ENCODE measurements around the gene SRMS.
"Not testable (repeated sequence)": the region's sequence is repeated elsewhere in the genome, so short reads cannot be mapped to it uniquely, and the experiment has no call there.

Gene SRMS

GRCh38 chr20:63578224-63579016 is 30.9 kb upstream of the SRMS start:
- DNase-seq = peak in 1 of 2 experiments; percentile 3

GRCh38 chr20:63577317-63577894 is 29.9 kb upstream of the SRMS start:
- DNase-seq = no peak

DNA sequence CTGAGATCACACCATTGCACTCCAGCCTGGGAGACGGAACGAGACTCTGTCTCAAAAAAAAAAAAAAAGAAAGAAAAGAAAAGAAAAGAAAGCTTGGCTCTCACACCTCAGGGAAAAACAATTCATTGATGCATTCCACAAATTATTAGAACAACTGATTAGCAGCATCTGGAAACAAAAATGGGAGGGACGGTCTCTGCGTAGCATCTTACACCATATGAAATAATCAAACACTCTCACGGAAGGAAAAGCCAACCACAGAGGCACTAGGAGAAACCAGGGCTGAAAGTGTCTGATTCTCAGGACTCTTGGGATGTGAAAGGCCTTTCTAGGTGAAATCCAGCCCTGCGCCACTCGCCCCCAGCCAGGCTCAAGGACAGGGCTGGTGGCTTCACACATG is 28.8 kb upstream of the SRMS start:
- no peak for DNase-seq

DNA sequence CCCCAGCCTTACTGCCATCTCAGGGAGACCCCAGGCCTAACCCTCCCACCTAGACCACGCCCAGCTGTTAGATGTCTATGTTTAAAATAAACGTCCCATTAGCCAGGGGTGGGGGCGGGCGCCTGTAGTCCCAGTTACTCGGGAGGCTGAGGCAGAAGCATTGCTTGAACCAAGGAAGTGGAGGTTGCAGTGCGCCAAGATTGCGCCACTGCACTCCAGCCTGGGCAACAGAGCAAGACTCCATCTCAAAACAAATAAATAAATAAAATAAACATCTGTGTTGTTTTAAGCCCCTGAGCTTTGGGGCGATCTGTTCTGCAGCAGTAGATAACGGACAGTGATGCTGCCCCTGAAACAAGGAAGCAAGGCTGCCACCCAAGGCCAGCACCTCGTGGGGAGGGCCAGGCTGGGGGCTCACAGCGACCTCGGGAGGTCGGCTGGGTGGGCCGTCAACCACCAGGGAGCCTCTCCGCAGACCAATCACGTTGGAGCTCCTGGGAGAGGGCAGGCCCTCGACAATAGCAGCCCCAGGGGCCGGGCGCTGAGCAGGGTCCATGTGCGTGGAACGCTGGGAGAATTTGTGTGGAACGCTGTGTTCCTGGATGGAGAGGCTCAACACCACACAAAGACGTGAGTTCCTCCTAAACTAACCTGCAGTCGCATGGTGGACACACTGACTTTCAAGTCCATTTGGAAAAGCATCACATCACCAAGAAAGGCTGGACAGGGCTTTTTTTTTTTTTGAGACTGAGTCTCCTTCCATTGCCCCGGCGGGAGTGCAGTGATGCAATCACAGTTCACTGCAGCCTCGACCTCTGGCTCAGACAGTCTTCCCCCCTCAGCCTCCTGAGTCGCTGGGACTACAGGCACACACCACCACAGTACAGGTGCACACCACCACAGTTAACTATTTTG is 27.5 kb upstream of the SRMS start:
- DNase-seq = no peak

DNA sequence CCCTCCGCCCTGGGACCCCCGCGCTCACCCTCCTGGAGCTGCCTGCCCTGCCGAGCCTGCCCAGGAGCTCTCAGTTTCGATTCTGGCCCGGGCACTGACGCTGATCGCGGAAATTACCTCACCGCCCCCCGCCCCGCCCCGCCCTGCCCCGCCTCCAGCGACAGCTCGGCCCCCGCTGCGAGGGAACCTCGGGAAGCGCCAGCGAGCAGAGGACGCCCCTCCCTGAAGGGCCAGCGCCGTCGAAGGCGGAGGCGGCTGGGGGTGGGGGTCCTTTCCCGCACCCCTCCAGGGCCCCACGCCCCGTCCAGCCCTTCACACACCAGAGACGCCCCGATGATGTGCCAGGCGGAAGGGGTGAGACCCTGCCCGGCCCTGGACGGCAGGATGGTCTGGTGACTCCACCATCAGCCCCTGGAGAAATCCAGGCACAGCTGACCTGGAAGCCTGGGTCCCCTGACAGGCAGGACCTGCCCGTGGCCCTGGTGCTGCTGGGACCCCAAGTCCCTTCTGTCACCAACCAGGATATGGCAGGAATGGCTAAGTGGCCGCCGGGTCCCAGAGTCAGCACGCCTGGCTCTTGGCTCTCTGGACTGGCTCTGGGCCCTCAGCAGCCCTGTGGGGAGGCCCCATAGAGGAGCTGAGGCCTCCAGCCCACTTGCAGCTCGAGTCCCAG is 26.7 kb upstream of the SRMS start, which contains the start of gene HELZ2:
HELZ2 (minus strand) TSS at position 84 of the 673 bp plus-strand sequence. CDS start 1,854 bp downstream, outside the sequence.
- peak; percentile 15 to 35 for DNase-seq

- no peak for DNase-seq
Measured at GRCh38 chr20:63573647-63574131, 26.1 kb upstream of the SRMS start.

DNA sequence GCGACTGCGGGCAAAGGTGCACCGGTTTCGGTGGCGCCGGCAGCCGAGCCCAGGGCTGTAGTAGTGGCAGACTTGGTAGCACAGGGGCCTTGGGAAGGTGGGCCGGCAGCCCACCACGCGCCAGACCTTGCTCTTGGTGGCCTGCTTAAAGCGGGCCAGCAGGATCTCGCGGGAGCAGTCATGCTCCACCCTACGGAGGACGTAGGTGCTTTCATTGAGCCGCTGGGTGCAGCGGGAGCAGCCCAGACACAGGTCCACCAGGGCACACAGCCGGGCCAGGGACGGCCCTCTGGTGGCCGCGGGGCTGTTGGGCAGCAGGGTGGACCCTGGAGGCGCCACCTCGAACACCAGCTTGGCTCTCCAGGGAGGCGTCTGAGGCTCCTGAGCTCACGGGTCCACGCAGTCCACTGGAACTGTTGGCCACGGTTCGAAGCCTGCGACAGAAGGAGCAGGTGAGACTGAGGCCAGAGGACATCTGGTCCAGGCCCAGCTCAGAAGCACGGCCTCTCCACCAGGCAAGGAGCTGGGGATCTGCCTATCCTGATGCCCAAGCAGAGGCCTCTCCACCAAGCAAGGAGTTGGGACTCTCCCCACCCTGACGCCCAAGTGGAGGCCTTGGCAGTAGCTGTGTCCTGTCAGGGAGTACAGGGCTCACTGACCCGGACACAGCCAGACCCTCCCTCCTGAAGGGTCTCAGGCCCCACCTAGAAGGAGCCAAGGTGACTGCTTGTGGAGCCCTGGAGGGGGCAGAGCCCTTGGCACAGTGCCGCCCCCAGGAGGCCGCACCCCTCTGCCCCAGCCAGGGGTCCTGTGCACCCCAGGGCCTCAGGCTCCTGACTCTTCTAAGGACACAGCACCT is 25.5 kb upstream of the SRMS start:
- DNase-seq = no peak

DNA sequence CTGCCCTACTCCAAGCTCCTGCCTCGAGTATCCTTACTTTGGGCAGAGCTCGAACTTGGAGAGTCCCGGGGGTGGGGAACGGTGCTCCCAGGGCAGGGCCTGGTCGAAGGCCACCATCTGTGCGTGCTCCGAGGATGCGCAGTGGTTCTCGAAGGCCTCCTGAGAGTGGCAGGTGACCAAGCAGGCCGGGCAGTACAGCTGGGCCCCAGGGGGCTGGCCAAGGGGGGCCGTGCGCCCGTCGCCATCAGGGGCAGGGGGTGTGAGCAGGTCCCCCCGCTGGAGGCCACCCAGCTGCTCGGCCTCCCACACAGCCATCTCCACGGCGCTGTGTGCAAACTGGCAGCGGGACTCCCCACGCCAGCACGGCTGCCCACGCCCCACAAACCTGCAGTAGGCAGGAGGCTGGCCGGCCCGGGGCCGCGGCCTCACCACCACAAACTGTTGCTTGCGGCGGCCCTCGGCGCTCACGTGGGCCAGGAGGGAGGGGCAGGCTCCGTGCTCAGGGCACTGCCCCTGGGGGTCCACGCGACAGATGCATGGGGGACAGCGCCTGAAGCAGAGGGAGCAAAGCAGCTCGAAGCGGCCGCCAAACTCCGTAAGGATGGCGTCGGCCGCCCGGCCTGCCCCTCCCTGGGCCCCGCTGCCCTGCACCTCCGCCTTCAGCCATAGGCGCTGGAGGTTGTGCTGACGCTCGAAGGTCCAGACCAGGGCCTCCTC is 24.7 kb upstream of the SRMS start:
- DNase-seq = no peak

DNA sequence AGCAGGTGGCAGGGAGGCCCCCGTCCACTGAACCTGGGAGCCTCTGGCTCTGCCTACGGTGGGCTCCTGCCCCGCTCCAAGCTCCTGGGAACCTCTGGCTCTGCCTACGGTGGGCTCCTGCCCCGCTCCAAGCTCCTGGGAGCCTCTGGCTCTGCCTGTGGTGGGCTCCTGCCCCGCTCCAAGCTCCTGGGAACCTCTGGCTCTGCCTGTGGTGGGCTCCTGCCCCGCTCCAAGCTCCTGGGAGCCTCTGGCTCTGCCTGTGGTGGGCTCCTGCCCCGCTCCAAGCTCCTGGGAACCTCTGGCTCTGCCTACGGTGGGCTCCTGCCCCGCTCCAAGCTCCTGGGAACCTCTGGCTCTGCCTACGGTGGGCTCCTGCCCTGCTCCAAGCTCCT is 23.5 kb upstream of the SRMS start:
- not testable (repeated sequence) for DNase-seq

DNA sequence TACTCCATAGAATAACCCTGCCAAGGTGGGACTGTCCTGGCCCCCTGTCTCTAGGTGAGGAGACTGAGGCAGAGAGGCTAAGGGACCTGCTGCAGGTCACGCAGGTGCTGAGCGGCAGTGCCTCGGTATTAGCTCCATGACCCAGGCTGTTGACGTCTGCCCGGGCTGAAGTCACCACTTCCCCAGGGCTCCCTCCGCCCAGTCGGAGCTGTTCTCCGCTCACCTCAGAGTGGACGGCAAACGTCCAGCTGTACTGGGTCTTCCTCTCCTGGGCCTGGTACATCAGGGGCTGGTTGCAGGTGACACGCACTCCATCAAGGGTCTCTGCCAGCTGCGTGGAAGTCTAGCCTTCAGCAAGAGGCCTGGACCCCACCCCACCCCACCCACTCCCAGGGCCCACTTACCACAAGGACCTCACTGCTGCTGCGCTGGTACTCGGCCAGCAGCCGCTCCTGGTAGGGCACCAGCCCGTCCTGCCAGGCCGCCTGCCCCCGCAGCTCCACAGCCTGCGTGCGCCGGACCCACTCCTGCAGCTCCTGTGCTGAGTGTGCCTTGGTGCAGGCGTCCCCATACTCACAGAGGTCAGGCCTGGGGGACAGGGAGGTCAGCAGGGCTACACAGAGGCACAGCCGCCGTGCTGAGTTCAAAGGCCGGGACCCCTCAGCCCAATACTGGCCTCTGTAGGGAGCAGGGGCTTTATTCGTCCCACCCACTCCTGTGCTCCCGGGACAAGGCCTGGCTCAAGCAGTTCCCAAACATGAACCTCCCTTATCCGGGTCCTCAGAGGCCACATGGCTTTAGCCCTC is 22.9 kb upstream of the SRMS start:
- DNase-seq = no peak

- peak; percentile 9 to 17 for DNase-seq
Measured at GRCh38 chr20:63568986-63569949, 21.7 kb upstream of the SRMS start.

- no peak for DNase-seq
Measured at GRCh38 chr20:63568170-63568981, 20.8 kb upstream of the SRMS start.

DNA sequence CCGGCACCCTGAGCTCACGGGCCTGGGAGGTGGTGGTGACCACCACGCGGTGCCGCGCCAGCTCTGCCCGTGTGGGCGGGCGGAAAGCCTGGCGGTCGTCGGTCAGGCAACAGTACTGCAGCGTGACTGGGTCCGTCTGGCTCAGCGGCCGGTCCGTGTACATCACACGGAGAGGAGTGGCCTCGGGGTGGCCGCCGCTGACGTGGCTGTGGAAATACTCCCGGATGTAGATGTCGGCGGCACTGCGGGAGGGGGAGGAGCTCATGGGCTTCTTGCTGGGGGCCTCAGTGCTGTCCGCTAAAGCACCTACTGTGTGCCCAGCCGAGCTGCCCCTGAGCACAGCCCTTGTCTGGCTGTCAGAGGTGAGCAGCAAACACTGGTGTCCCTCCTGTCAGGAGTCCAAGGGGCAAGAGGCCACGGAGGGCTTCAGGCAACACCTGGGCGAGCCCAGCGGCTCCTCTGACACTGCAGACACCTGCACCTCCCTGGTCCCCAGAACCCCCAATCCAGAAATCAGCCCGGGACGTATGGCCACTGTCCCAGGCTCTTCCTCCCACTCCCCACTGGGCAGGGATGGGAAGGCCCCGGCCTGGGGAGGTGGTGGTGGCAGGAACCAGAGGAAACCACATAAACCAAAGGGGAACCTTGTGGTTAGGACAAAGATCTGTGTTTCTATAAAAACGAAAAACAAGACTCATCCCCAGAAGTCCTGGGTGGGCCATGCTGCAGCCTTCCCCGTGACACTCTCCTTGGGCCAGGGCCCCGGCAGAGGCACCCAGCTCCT is 20.0 kb upstream of the SRMS start:
- DNase-seq = peak; percentile 56 to 68

DNA sequence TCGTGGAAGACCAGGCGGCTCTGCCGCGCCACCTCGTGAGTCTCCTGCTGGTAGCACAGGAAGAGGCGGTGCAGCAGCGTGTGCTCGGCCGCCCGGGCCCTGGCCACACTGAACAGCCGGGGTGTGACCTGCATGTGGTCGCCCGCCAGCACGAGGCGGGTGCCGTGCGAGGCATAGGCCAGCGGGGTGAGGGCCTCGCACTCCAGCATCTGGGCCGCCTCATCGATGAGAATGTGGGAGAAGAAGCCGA is 19.5 kb upstream of the SRMS start:
- DNase-seq = no peak

GRCh38 chr20:63566395-63567135 is 19.0 kb upstream of the SRMS start:
- DNase-seq = no peak

GRCh38 chr20:63565699-63566335 is 18.3 kb upstream of the SRMS start:
- DNase-seq = no peak

Data from Kasumi-1 (cell line).